ENCODE results near the gene TMEM208. TPM values are rescaled to one million over a fixed set of nuclear protein-coding genes. Genes with fewer than 3 reads are reported as not detected.
A peak's percentile ranks its signal among the peaks of the same experiment; 100 is the strongest.

Gene TMEM208
- polyA plus RNA-seq, 1 experiment = 79.7 TPM

- no peaks in the 10 kb centered on the region; the same call in none of the 2 replicates for H3K36me3 ChIP-seq (ENCODE audit: control insufficient read depth, insufficient read depth, low read length)
- H3K4me3 ChIP-seq (ENCODE audit: low read depth, low read length) = no peak overlapping the region
- no peaks in the 10 kb centered on the region for H3K27me3 ChIP-seq (ENCODE audit: control insufficient read depth, insufficient read depth, low read length)
- POLR2A ChIA-PET = no interaction called here
- CTCF ChIA-PET = interaction anchor here (0.6 to 1.4 kb wide), 3 partner anchors 17 to 255 kb away, joined by 3 read pairs; partner anchors contain the start of gene ELMO3
- no peak for DNase-seq (ENCODE audit: low read depth)
- no peak for TF ChIP-seq CTCF (IDR thresholded peaks at IDR 0.05; ENCODE audit: insufficient read depth, low read depth, low read length)
Observed at GRCh38 chr16:67215706-67216105, 11.2 kb upstream of the TMEM208 start.

- ChIA-PET CTCF (interaction anchor here (1.0 kb wide), 1 partner anchor 10 kb away, joined by 3 read pairs; the partner anchor contains the start of gene TMEM208), POLR2A (no interaction called here)
- H3K4me3 ChIP-seq (ENCODE audit: low read depth, low read length) = no peak overlapping the region
- no peaks in the 10 kb centered on the region for H3K27me3 ChIP-seq (ENCODE audit: control insufficient read depth, insufficient read depth, low read length)
- no peak for TF ChIP-seq CTCF (IDR thresholded peaks at IDR 0.05; ENCODE audit: insufficient read depth, low read depth, low read length)
- no peak for DNase-seq (ENCODE audit: low read depth)
- H3K36me3 ChIP-seq (ENCODE audit: control insufficient read depth, insufficient read depth, low read length) = no peaks in the 10 kb centered on the region; the same call in 1 of the 2 replicates
Observed at GRCh38 chr16:67216612-67217490, 10.1 kb upstream of the TMEM208 start.

- DNase-seq (ENCODE audit: low read depth) = no peak
Observed at GRCh38 chr16:67223992-67224391, 2.9 kb upstream of the TMEM208 start.

GRCh38 chr16:67226295-67226803, 581 bp upstream of the TMEM208 start:
- ChIA-PET CTCF (interaction anchor here (1.0 to 2.3 kb wide), 7 partner anchors 9 to 43 kb away, joined by 3 to 15 read pairs (median 4); partner anchors contain the start of genes FHOD1 and MATCAP1), POLR2A (interaction anchor here (0.6 to 0.8 kb wide), 2 partner anchors 15 to 52 kb away, joined by 3 to 4 read pairs; no protein-coding TSS in a partner anchor)
- DNase-seq (ENCODE audit: low read depth) = no peak
- H3K27me3 ChIP-seq (ENCODE audit: control insufficient read depth, insufficient read depth, low read length) = no peaks in the 10 kb centered on the region
- peaks cover 22% of the 10 kb centered on the region for H3K36me3 ChIP-seq (ENCODE audit: control insufficient read depth, insufficient read depth, low read length)
- no peak for TF ChIP-seq CTCF (IDR thresholded peaks at IDR 0.05; ENCODE audit: insufficient read depth, low read depth, low read length)
- peak overlapping the region; percentile 98 for H3K4me3 ChIP-seq (ENCODE audit: low read depth, low read length)

More at GRCh38 chr16:67223992-67224391, 2.9 kb upstream of the TMEM208 start:
- Histone ChIP-seq H3K4me3 (ENCODE audit: low read depth, low read length) (no peak overlapping the region), H3K27me3 (ENCODE audit: control insufficient read depth, insufficient read depth, low read length) (no peaks in the 10 kb centered on the region), H3K36me3 (ENCODE audit: control insufficient read depth, insufficient read depth, low read length) (peaks cover 6% of the 10 kb centered on the region)
- no peak for TF ChIP-seq CTCF (IDR thresholded peaks at IDR 0.05; ENCODE audit: insufficient read depth, low read depth, low read length)
- ChIA-PET CTCF (interaction anchor here (0.7 to 1.2 kb wide), 2 partner anchors 22 to 39 kb away, joined by 3 read pairs; no protein-coding TSS in a partner anchor), POLR2A (no interaction called here)

GRCh38 chr16:67227567-67227921, 614 bp downstream of the TMEM208 start:
- peak overlapping the region; percentile 98 for H3K4me3 ChIP-seq (ENCODE audit: low read depth, low read length)
- ChIA-PET POLR2A (interaction anchor here (0.7 kb wide), 1 partner anchor 17 kb away, joined by 3 read pairs; no protein-coding TSS in a partner anchor), CTCF (interaction anchor here (1.0 to 2.3 kb wide), 6 partner anchors 8 to 42 kb away, joined by 3 to 15 read pairs (median 4); partner anchors contain the start of gene FHOD1)
- DNase-seq (ENCODE audit: low read depth) = no peak
- peaks cover 29% of the 10 kb centered on the region for H3K36me3 ChIP-seq (ENCODE audit: control insufficient read depth, insufficient read depth, low read length)
- H3K27me3 ChIP-seq (ENCODE audit: control insufficient read depth, insufficient read depth, low read length) = no peaks in the 10 kb centered on the region
- no peak for TF ChIP-seq CTCF (IDR thresholded peaks at IDR 0.05; ENCODE audit: insufficient read depth, low read depth, low read length)

Data from BJ (cell line).